Stimulated activated CD8-positive, alpha-beta memory T cell treated with anti-CD3 and anti-CD28 coated beads, Interleukin-12 subunit alpha, Interleukin-12 subunit beta, amount 100 ng/mL, for 24 hours (primary cell): ENCODE results near the gene PABPC1L.

ENCODE experiments used
- DNase-seq: peaks from one replicate; pipeline ENCODE4 v3.0.0-alpha.2; 2020; ENCODE audit errors: extremely low read depth

The PABPC1L gene

DNA sequence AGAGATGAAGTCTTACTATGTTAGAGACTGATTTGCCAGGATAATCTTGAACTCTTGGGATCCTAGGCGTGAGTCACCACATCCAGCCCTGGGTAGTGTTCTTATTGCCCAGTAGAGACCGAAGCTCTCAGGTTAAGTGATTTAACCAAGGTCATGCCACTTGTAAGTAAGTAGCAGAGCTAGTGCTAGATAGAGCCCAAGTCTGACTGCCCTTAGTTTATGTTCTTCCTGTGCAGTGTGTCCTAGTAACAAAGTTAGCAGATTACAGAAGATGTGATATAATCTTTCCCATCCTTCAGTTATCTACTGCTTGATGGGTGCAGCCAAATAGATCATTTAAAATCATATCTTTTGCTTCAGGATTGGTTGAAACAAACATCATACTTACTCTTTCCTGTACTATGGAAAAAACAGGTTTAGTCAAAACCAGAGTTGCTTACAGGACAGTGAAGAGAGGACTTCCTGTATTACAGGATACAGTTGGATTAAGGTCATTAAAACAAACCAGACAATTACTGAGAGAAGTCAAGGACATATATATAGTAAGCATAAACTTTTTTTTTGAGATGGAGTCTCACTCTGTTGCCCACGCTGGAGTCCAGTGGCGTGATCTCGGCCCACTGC lies 9.5 kb upstream of the PABPC1L start:
- DNase-seq = no peak

DNA sequence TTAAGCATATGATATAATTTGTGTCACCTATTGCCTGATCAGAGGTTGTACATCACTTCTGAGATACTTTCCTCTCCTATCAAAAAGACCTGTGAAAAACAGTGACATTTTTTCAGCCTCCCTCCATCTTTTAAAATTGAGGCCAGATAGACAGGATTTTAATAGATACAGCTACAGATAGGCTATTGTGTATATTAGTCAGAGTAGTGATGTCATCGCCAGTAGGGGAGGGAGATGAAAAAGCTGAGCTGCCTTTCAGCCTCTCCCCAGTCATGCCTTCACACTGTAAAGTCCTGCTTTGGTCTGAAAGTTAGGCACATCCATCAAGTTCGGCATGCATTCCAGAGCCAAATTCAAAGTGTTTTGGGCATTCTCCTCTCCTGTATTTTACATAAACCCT lies 7.9 kb upstream of the PABPC1L start:
- no peak for DNase-seq

DNA sequence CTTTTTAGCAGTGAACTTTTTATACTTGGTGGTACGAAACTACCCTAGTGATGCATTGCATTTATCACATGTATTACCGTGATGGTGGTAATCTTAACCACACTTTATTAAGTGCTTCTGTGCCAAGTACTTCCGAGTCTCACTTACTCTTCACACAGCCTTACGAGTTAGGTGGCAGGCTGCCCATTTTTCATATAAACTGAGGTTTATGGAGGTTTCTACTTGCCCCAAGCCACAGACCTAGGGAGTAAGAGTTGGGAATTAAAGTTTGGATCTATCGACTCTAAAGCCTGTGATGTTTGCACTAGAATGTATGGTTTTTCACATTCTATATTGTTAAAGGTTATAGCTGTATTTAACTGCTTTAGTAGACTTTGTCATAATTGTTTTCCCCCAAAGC lies 5.5 kb upstream of the PABPC1L start:
- no peak for DNase-seq

DNA sequence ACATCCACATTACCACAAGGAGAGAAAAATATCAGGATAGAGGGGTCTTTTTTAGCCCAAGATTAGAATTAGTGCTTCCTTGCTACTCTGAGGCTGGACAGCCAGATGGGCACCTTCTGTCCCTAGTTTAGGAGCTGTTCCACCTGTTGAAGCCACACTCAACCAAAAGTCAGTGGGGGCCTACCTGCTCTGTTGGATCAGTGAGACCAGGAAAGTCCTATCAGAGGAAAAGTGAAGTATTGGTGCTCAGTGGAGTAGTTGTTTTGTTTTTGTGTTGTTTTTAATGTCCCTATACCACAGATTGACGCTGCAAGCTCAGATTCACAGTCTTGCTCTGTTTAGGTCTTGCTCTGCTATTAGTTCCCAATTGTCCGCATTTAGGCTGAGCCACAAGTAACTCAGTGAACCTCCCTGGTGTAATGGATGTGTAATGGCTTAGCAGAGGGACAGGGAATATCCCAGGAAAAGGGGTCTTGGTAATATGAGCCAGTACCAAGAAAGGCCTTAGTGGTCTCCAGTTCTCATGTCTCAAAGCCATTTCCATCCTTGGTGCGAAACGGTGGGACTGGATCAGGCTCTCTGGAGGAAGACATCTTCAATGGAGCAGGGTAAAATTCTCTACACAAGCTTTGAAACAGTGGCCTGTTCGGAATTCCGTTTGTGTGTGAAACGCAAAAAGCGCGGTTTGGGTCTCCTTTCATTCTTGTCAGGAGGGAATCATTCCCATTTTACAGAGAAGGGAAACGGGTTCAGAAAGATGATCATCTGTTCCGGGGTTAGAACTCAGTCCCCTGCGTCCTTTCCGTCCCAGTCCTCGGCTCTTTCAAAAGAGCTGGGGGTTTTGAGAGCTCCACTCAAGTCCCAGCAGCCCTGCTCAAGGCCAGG lies 631 bp upstream of the PABPC1L start:
- no peak for DNase-seq

DNA sequence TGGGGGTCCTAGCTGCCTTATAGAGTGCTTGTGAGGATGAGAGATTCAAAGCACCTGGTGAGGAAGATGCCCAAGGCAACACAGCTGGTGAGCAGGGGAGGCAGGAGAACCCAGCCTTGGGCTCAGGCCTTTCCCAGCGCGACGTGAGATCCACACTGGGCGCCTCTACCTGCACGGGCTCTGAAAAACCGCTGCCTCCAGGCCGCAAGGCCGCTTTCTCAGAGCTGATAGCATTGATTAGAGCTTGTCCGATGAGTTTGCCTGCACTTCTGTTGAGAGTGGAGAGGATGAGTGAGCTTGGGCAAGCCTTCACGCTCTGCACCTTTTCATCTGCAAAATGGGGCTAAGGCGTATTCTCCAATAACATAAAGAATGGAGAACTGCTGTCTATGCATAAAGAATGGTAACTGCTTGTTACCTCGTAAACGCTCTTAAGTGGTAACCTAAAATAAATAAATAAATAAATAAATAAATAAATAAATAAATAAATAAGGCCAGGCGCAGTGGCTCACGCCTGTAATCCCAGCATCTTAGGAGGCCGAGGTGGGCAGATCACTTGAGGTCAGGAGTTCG lies 916 bp downstream of the PABPC1L start:
- DNase-seq = no peak

DNA sequence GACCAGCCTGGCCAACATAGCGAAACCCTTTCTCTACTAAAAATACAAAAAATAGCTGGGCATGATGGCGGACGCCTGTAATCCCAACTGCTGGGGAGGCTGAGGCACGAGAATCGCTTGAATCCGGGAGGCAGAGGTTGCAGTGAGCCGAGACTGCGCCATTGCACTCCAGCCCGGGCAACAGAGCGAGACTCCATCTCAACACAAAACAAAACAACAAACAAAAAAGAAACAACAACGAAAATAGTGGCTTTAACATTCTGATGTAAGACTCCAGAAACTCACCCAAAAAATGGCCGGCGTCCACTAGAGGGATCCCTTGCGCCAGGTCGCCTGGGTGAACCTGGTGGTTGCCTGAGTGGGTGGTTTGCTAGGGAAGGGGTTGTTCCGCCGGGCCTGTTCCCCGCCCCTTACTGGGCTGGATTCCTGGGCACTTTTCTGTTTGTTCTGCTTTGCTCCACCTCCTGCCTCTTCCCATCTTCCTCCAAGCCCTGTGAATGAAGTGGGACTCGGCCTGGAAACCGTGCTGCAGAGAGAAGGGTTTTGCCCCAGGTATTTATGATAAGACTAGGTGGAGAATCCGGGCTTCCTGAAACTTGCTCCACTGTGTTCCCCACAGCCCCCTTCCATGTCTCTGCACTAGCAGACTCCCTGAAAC lies 1.5 kb downstream of the PABPC1L start:
- DNase-seq = no peak

DNA sequence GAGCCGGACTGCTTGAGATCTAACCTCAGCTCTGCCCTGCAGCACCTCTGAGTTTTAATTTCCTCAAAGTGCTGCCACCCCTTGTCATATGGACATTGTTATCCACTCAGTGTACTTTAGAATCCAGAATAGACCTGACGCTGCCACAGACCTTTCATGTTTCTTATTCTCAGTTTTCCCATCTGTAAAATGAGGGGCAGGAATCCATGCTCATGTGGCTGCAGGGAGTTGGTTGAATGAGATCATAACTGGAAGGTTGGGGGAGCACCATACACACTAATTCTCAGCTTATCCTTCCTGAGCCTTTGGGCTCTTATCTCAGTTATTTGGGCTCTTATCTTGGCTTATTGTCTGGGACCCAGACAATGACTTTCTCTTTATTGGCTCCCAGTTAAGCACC lies 2.3 kb downstream of the PABPC1L start:
- no peak for DNase-seq

DNA sequence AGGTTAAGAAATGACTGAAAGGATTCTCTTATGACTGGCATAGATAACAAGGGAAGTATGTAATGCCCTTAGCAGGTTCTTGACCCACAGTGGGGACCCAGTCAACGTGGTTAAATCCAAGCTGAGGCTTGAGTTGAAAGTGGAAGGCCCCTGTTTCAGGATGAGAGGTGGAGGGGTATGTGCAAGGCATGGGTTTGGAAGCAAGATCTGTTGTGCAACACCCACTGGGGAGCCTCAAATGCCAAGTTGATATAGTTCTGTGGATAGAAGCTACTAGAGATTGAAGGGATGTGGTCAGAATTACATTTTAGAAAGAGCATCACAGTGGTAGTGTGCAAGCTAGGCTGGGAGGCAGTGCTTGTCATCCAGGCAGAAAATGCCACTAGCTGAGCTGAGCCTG lies 5.1 kb downstream of the PABPC1L start:
- DNase-seq = no peak

DNA sequence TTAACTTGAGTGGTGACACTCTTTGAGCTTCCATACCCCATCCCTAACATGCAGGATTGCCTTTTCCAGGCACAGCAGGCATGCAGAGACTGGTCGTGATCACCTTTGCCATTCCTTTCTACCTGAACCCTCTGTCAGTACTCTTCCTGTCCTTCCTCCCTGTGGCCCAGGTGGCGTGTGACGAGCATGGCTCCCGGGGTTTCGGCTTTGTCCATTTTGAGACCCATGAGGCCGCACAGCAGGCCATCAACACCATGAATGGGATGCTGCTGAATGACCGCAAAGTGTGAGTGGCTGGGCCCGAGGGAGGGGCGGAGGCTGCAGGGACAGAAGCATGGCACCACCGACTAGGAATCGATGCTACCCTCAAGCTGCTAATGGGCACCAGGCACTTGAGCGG lies 6.7 kb downstream of the PABPC1L start:
- no peak for DNase-seq

DNA sequence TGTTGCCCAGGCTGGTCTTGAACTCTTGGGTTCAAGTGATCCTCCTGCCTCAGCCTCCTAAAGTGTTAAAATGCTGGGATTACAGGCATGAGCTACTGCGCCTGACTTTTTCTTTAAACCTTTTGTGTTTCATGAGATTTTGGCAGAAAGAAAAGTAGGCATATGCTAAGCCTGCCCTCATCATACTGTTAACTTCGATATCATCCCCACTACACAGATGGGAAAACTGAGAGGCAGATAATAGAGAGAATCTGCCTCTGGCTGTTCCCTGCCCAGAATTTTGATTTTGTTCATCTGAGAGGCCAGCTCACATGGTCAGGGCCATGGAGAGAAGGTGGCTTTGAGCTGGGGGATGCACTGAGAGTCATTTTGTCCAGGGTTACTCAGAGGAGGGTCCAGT lies 7.5 kb downstream of the PABPC1L start:
- no peak for DNase-seq

DNA sequence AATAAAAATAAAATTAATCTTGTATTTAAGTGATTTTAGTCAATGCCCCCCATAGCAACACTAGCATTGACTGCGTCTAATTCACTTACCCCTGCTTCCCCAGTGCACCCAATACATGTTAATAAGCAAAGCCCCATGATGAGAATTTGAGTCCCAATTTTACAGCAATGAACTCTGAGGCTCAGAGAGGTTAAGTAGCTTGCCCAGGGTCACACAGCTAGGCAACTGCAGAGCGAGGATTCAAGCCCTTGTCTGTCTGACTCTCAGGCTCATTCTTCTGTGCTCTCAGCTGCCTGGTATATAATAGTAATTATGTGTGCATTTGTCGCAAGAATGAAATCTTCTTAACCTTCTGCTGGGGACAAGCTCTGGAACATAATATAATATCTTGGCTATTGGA lies 8.5 kb downstream of the PABPC1L start:
- no peak for DNase-seq

DNA sequence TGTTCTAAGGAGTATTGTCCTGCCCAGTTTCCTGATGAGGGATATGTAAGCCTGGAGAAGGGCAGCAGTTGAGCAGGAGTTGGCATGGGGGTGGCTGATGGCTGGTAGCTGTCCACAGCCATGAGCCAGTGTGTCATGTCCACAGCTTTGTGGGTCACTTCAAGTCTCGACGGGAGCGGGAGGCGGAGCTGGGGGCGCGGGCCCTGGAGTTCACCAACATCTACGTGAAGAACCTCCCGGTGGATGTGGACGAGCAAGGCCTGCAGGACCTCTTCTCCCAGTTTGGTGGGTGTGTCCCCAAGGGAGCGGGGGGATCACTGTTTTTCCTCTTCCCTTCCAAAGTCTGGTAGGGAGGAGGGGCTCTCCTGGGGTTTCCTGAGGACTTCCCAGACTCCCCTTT lies 8.9 kb downstream of the PABPC1L start:
- no peak for DNase-seq

DNA sequence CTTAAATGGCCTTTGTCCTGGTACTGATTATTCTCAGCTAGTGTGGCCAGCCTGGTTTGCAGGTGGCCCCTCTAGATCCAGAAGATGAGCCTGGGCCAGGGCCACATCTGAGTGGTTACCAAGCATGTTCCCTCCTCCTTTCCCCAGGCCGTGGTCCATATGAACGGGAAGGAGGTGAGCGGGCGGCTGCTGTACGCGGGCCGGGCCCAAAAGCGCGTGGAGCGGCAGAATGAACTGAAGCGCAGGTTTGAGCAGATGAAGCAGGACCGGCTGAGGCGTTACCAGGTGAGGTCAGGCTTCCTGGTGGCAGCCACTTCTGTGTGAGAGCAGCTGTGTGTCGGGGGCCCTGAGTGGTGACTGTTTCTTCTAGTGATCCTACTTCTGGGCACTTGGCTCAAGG lies 11.6 kb downstream of the PABPC1L start:
- no peak for DNase-seq

DNA sequence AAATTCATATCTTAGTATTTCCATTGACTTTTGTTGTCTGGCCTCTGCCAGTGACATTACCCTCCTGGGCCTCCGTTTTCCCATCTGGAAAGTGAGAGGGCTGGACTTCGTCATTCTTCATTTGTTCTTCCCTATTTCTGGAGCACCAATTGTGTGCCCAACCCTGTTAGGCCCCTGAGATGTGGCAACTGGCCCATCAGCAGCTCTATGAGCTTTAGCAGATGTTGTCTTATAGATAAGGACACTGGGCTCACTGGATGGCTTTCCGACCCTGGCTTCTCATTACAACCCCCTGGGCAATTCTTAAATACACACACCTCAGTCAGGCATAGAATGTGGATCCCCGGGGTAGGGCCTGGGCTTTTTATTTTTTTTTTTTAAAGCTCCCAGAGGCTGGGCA lies 14.7 kb downstream of the PABPC1L start:
- no peak for DNase-seq

DNA sequence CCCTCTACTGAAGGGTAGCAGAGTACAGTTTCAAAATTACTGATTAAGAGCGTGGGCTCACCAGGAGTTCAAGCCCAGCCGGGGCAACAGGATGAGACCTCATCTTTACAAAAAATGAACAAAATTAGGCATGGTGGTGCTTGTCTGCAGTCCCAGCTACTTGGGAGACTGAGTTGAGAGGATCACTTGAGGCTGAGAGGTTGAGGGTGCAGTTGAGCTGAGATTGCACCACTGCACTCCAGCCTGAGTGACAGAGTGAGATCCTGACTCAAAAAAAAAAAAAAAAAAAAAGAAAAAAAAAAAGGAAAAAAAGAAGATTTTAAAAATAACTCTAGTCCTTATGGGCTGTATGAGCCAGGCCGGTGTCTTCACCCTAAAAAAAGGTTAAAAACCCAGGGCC lies 18.7 kb downstream of the PABPC1L start:
- DNase-seq = no peak

DNA sequence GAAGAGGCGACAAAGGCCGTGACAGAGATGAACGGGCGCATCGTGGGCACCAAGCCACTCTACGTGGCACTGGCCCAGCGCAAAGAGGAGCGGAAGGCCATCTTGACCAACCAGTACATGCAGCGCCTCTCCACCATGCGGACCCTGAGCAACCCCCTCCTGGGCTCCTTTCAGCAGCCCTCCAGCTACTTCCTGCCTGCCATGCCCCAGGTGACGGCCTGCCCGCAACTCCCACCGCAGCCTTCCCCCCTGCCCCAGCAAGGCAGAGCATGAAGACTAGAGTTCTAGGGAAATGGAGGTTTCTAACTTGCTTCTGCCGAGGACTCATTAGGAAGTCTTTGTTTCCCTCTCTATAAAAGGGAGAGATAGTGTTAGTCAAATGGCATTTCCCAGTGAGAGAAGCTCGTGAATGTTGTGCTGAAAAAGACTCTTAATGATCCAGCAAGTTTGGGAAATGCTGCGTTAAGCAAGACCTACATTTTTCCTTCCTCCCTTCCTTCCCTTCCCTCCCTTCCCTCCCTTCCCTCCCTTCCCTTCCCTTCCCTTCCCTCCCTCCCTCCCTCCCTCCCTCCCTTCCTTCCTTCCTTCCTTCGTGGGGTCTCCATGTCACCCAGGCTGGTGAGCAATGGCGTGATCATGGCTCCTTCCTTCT lies 20.8 kb downstream of the PABPC1L start:
- DNase-seq = no peak

DNA sequence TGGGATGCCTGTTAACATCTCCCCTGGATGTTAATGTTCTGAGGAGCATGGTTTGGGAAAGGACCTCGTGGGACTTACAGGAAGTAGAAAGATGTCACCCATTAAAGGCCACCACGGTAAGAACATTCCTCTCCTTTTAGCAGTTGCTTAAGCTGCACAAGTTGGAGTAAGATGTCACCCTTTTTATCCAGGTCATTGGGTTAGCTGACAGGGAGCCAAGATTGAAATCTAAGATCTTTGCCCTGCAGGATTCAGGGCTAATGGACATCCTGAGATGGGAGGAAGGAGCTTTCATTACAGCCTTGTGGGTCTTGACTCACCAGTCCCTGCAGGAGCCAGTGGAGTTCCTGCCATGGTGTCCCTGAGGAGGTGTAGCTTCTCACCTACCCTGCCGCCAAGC lies 22.1 kb downstream of the PABPC1L start:
- no peak for DNase-seq

DNA sequence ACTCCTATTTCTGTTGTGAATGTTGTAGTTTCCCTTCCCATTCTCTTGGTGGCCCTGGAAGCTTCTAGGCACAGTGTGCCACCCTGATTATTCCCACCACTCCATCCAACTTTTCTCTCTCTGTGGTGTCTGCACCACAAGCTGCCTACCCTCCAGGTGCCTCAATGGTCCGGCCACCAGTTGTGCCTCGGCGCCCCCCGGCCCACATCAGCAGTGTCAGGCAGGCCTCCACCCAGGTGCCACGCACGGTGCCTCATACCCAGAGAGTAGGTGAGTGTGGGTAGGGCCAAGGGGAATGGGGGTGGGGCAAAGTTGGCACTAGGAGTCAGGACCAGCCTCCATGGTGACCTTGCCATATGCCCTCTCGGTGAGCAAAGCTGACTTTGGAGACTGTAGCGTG lies 23.1 kb downstream of the PABPC1L start:
- no peak for DNase-seq

DNA sequence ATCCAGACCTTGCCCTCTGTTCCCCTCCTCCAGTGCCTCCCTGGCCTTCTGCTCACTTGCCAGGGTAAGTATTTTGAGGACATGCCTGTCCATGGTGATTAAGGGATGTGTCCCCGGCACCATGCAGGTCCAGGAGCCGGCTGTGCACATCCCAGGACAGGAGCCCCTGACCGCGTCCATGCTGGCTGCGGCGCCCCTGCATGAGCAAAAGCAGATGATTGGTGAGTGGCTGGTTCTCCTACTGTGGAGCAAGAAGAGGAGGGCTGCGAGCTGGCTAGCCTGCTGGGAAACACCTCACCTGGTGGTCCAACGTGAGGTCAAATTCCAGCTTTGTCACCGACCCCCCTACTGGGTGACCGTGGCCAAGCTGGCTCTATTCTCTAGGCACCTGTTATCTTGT lies 26.6 kb downstream of the PABPC1L start:
- DNase-seq = no peak

DNA sequence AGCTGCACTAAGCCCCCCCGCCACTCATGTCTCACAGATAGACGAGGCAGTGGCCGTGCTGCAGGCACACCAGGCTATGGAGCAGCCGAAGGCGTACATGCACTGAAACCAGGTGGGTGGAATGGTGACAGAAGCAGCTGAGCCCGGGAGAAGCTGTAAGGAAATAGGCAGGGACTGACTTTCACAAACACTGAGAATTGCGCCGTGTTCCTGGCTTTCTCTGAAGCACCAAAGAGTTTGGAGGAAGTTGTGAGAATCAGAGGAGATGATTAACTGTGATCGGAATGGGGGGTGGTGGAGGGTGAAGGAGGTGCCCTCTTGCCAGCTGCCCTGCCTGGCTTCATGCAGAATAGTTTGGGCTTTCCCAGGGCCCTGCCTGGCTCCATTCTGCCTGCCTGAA lies 28.8 kb downstream of the PABPC1L start:
- no peak for DNase-seq

DNA sequence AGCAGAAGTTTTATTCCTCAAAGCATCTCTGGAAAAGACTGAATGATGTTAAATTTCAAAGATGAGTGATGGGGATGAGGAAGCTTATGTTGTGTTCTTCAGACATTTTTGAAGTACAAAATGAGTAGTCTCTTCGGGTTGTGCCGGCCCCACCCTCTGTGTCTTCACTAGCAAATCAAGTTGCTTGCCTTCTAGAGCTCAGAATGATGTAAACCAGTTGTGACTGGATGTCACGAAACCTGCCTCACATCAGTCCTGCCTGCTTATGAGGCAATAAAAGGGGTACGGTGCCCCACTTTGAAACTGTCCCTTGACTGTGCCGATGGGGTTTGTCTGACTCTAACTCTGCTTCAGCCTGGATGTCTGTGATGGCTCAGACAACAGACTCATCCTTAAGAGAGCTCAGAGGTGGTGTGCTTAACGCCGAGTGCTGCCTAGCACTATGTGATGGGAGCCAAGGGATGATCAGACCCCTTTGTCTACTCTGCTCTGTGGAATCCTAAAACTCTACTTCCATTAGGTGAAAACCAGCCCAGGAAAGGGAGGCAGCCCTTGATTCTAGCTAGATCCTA lies 31.3 kb downstream of the PABPC1L start:
- DNase-seq = no peak
